ENCODE results near the gene CAPZB. TPM values are rescaled to one million over a fixed set of nuclear protein-coding genes. Genes with fewer than 3 reads are reported as not detected.

CAPZB gene
- total RNA-seq, 1 donor from 2014 or later: 116 TPM

- no peak for DNase-seq (ENCODE audit: low read depth)
Observed at GRCh38 chr1:19371226-19372135, 113.9 kb downstream of the CAPZB start.

DNA sequence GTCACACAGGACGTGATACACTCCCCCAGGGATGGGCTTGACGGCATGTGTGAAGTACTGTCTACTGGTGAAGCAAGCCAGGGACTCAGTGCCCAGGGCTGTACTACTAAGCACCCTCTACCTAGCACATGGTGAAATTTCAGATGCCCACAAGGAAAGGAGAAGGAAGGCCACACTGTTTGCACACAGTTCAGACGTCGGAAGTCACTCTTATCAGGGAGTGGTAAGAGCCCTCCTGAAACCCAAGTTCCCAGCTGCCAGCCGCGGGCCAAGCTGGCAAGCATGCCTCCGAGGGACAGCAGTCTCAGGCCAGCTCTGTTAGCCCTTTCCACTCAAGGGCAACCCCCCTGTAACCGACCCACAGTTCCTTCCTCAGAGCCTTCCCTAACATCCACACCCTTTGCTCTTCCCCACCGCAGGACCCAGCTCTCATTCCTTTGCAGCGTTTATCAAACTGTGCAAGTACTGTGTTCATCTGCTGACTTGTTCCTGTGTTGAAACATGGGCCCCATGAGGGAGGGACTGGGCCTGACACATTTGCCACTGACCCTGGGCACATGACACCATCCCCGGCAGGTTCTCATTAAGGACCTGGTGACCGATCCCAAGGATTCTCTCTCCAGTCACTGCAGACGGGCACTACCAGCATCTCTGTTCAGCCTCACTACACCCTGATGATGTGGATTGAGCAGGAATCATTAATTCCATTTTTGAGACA, 114.7 kb downstream of the CAPZB start:
- DNase-seq (ENCODE audit: low read depth): no peak

DNA sequence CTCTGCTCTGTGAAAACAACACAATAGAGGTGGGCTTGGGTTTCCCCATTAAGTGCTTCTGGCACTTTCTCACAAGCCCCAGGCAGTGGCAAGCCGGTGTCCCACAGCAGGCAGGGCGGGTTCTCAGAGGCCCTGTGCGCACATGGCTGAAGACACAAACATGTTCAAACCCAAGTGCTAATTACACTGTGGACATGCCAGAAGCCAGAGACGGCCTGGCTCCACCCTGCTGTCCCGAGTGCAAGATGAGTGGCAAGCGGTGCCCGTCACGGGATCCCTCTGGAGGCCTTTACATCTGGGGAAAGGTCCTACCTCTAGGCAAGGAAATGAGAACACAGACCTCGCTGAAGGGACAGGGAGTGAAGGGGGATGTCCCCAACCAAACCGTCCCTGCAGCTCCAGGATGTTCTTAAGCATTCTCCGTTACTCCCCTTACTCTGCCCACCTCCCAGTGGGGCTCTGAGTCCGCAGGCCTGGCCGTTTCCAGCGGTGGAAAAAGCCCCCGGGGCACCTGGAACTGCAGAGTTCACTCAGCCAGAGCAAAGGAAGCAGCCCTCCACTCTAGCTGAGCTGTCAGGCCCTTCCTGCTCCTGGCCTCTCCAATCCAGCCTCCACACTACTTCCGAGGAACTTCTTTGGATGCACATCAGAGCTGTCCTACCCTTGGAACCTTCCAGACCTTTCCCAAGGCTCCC, 115.8 kb downstream of the CAPZB start:
- no peak for DNase-seq (ENCODE audit: low read depth)

GRCh38 chr1:19368964-19369363, 116.4 kb downstream of the CAPZB start:
- no peak for DNase-seq (ENCODE audit: low read depth)

DNA sequence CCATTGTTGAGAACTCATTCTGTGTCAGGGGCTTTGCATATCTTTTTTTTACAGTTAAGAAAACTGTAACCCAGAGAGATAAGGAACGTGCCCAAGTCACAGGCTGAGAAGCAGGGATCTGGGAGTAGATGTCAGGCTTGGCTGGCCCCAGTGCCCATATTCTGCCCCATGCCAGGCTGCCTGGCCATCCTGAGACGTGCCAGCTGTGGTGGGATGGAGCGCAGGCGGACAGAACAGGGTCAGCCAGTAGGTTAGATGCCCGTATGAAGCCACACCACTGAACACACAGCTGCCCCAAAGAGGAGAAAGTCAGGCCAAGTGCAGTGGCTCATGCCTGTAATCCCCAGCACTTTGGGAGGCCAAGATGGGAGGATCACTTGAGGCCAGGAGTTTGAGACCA, 117.3 kb downstream of the CAPZB start:
- no peak for DNase-seq (ENCODE audit: low read depth)

DNA sequence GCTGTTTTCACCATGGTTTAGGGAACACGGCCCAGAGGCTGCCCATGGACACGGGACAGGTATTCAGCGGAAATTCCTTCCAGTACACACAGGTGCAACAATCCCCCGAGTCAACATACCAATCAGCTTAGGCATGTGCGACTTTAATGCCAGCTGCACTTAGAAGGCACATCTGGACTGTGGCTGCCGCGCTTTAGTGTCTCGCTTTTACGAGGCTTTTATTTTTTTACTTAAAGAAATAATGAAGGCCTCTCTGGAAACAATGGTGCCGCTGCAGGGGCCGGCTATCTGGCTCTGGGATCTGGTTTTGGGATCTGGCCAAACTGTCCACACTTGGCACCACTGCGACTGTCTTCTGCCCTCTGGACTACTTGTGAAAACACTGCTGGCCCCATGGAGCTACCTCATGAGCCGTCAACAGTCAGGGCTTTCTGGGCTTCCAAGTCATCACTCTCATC, 117.7 kb downstream of the CAPZB start:
- no peak for DNase-seq (ENCODE audit: low read depth)

DNA sequence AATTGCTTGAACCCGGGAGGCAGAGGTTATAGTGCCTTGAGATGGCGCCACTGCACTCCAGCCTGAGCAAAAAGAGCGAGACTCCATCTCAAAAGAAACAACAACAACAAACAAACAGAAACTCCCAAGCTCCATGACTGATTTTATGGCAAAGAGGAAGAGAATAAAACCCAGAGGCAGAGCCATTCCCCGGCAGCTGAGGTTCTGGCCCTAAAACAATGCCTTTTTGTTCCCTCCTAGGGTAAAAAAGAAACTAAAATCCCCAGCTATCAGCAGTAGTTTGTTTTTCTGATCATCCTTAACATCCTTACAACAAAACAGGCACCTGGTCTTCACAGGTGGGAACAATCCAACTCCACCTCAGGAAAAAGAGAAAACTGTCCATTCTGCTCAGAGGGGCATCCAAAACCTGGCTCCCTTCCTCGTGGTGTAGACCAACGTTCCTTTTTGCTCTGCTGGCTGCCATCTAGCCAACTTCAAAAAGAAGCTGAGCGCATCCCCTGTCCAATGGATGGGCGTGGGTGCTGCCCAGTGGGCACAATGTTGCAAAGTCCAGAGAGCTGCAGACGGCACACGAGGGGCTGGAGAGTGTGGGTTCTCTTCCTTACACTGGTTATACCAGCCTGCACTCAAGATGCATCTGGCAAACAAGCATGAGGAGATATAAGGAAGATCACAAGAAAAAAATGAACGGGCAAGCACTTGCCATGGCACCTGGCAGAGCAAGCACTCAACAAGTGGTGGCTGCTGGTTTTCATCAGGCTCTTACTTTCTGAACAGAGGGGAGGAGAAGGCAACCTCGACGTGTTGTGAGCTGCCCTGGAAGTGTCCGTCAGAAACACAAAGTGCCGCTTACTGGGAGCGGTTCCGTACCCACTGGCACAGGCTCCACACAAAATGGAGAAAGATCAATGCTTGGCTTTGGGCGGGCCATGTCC, 118.5 kb downstream of the CAPZB start:
- no peak for DNase-seq (ENCODE audit: low read depth)

DNA sequence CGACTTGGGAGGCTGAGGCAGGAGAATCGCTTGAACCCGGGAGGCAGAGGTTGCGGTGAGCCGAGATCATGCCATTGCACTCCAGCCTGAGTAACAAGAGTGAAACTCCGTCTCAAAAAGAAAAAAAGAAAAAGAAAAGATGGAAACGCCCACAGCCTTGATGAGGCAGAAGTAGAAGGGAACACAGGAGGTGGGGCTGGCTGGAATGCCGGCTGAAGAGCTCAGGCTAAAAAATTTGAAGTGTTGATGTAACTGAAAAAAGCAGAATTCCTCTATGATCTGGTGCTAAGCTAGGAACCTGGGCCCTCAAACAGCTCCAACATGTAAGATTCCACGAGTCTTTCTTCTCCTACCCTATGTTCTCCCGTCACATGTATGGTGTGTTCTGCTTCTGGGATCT, 119.6 kb downstream of the CAPZB start:
- no peak for DNase-seq (ENCODE audit: low read depth)

- no peak for DNase-seq (ENCODE audit: low read depth)
Observed at GRCh38 chr1:19363536-19364152, 121.7 kb downstream of the CAPZB start.

DNA sequence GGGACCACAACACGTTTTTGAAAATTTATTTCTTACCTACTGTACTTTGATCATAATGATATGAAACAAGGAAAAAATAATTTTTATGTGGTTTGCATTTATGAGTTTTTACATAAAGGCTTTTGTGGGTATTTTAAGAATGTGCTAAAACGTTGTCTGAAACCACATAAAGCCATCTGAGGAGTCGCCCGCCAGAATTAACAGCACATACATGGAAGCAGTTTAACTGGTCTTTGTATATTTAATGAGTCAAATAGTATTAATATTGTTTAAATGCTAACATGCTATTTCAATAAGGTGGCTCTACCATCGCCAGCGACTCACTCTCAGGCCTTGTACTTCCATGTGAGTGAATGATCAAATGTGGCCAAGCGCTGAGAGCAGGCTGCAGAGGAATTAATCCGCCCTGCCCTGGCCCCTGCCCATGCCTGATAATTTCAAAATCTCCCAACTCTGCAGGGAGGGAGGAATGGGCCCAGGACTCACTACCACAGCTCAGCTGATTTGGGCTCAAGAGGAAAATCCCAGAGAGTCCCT, 123.7 kb downstream of the CAPZB start:
- no peak for DNase-seq (ENCODE audit: low read depth)

GRCh38 chr1:19360843-19361610, 124.3 kb downstream of the CAPZB start:
- DNase-seq (ENCODE audit: low read depth): no peak

GRCh38 chr1:19360432-19360831, 124.9 kb downstream of the CAPZB start:
- DNase-seq (ENCODE audit: low read depth): no peak

DNA sequence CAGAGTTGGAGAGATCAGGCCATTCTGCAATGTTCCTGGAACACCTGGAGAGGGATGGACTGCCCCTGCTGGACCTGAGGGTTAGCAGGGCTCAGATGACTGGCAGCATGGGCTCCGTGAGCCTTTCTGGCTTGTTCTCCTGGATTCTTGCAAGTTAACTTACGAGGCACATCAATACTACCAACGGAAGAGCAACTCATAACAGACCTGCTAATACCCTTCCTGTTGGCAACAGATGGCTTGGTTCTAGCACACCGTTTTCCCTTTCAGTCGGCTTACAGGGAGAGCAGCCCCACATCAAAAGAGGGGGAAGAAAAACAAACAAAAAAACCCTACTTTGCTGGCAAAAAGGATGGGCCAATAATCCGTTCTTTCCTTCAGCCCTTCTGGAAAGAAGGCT, 125.3 kb downstream of the CAPZB start:
- no peak for DNase-seq (ENCODE audit: low read depth)

GRCh38 chr1:19359357-19359756, 126.0 kb downstream of the CAPZB start:
- no peak for DNase-seq (ENCODE audit: low read depth)

DNA sequence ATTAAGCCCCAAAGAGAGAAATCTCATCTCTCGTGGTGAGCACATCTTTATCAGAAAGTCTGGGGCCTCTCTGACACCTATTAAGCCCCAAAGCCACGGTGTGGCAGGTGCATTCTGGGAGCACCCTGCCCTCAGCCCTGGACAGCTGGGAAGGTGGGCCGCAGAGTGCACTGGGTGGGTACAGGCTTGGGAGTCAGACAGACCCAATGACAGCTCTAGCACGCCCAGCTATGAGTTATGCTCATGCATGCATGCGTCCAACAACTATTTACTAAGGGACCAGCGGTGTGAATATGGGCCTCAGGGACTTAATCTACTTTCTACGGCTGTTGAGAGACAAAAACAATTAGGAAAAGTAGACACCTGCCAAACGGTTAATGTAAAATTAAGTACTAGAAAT, 126.6 kb downstream of the CAPZB start:
- no peak for DNase-seq (ENCODE audit: low read depth)

GRCh38 chr1:19357299-19357986, 127.9 kb downstream of the CAPZB start:
- DNase-seq (ENCODE audit: low read depth): no peak

- DNase-seq (ENCODE audit: low read depth): no peak
Observed at GRCh38 chr1:19356266-19356665, 129.1 kb downstream of the CAPZB start.

DNA sequence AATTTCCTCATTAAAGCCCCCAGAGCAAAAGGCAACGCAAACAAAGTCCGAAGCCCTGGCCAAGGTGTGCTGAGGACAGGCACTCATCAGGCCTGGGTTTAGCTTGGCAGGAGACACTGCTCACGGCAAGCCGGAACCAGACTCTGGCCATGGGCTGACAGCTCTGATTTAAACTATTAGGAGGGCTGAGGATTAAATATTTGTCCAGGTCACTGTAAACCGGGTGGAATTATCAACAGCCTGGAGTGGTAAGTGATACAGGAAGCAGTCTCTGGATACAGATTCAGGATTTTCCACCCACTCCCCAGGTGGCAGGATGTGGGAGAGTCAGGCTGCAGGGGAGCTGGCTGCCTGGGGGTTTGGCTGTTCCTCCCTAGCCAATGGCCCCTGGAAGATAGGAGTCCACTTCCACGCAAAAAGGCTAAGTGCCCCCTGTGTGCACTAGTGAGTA, 130.8 kb downstream of the CAPZB start:
- no peak for DNase-seq (ENCODE audit: low read depth)

DNA sequence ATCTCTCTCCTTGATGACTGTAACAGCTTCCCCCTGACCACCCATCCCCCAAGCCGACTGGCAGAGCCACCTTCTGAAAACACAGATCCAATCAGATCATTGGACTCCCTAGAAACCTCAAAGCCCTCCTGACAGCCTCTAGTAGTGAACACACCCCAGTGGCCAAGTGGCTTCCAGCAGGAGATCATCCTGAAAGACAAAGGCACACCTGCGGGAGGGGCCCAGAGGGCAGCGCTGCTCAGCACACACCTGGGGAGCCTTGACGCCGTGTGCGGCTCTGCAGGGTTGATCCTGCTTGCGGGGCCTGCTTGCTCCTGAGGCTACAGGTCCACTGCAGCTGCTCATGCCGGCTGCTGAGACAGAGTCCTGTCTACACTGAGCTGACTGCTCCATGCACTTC, 131.7 kb downstream of the CAPZB start:
- no peak for DNase-seq (ENCODE audit: low read depth)
